PC-3 (cell line): ENCODE measurements around the gene HSD17B12. TPM values are rescaled to one million over a fixed set of nuclear protein-coding genes. Genes with fewer than 3 reads are reported as not detected.

ENCODE experiments used
- ATAC-seq: fragments of 200-7000 bp; cut with Tn5 transposase; 2 replicates; pipeline ENCODE4 v1.9.1; 2020; ENCODE audit warnings: mild to moderate bottlenecking, moderate library complexity
- BruUV-seq: library from RNA; stranded (reverse); fragments of 400-500 nt; replicated peaks from 2 replicates; lab custom pipeline; 2021; lab: Mats Ljungman, UMichigan
- CTCF ChIA-PET: fragments of 300-600 bp; sonication (Branson Sonifier 250); formaldehyde crosslinking; loops from one replicate; lab custom pipeline; 2022; ENCODE audit warnings: antibody characterized with exemption; lab: Charles Lee
- POLR2A ChIA-PET: fragments of 300-600 bp; sonication (Branson Sonifier 250); formaldehyde crosslinking; loops from one replicate; lab custom pipeline; 2022; ENCODE audit warnings: antibody characterized with exemption; ENCODE audit not compliant: unreplicated experiment; lab: Charles Lee
- DNase-seq: peaks from one replicate; pipeline ENCODE4 v3.0.0-alpha.2; 2015
- H2AFZ ChIP-seq: fragments of 300-600 bp; sonication (generic); 2 replicates; pipeline ENCODE4 v1.6.0; 2016; ENCODE audit warnings: antibody characterized with exemption, low read length
- H3F3A ChIP-seq: fragments of 300-600 bp; sonication (generic); one replicate; pipeline ENCODE4 v1.6.0; 2017; ENCODE audit warnings: antibody characterized with exemption, low read length, control low read depth, mild to moderate bottlenecking; ENCODE audit not compliant: unreplicated experiment
- H3K27ac ChIP-seq: fragments of 300-600 bp; sonication (generic); 2 replicates; pipeline ENCODE4 v1.5.1; 2016; ENCODE audit warnings: mild to moderate bottlenecking, low read length
- H3K27me3 ChIP-seq: fragments of 300-600 bp; sonication (generic); 2 replicates; pipeline ENCODE4 v1.6.1; 2016; ENCODE audit warnings: low read length, mixed read lengths
- H3K36me3 ChIP-seq: fragments of 300-600 bp; sonication (generic); 2 replicates; pipeline ENCODE4 v1.6.1; 2016; ENCODE audit warnings: low read depth, mixed run types, low read length, mixed read lengths
- H3K4me1 ChIP-seq: fragments of 300-600 bp; sonication (generic); 2 replicates; pipeline ENCODE4 v1.5.1; 2016; ENCODE audit warnings: low read length; ENCODE audit not compliant: insufficient read depth
- H3K4me2 ChIP-seq: fragments of 300-600 bp; sonication (generic); 2 replicates; pipeline ENCODE4 v1.6.0; 2016; ENCODE audit warnings: low read length
- H3K4me3 ChIP-seq: fragments of 300-600 bp; sonication (generic); 2 replicates; pipeline ENCODE4 v1.5.1; 2016; ENCODE audit warnings: mild to moderate bottlenecking, low read length, mixed read lengths
- H3K79me2 ChIP-seq: fragments of 300-600 bp; sonication (generic); 2 replicates; pipeline ENCODE4 v1.6.1; 2017; ENCODE audit warnings: low read length, mixed read lengths
- H3K9ac ChIP-seq: fragments of 300-600 bp; sonication (generic); 2 replicates; pipeline ENCODE4 v1.6.0; 2016; ENCODE audit warnings: mild to moderate bottlenecking, low read length
- H3K9me2 ChIP-seq: fragments of 300-600 bp; sonication (generic); replicated peaks from 2 replicates; pipeline ENCODE4 v1.6.1; 2016; ENCODE audit warnings: mixed run types, low read length, mixed read lengths
- H3K9me3 ChIP-seq: fragments of 300-600 bp; sonication (generic); 2 replicates; pipeline ENCODE4 v1.6.1; 2016; ENCODE audit warnings: low read length, mixed read lengths
- H4K20me1 ChIP-seq: fragments of 300-600 bp; sonication (generic); 2 replicates; pipeline ENCODE4 v1.6.1; 2016; ENCODE audit warnings: low read length, mixed read lengths
- EZH2 ChIP-seq: fragments of 300-600 bp; sonication (generic); IDR thresholded peaks from one replicate; pipeline ENCODE4 v1.6.1; 2017; ENCODE audit warnings: antibody characterized with exemption, mild to moderate bottlenecking, low read length; ENCODE audit not compliant: unreplicated experiment
- EZH2phosphoT487 ChIP-seq: fragments of 300-600 bp; sonication (generic); IDR thresholded peaks from 2 replicates; pipeline ENCODE4 v1.6.1; 2018; ENCODE audit warnings: mild to moderate bottlenecking, antibody characterized with exemption, low read length, borderline replicate concordance
- intact Hi-C: fragments of 100-400 bp; cut with micrococcal nuclease; formaldehyde crosslinking; loops from 2 replicates; pipeline ENCODE4 v1.9.0; 2023
- total RNA-seq: library from RNA; depleted of rRNA; stranded (reverse); fragments of >200 nt; gene quantifications from 2 replicates; pipeline ENCODE4 v1.2.3, GENCODE V29; 2014
- TF ChIP-seq, protein P1 (sequence below): fragments of 300-600 bp; sonication (generic); conservative IDR thresholded peaks from 2 replicates; pipeline ENCODE4 v1.5.1; 2017; ENCODE audit warnings: antibody characterized with exemption, low read depth, mild to moderate bottlenecking, low read length

Gene HSD17B12
- total RNA-seq, 1 experiment from 2014 or later: 77.6 TPM

DNA sequence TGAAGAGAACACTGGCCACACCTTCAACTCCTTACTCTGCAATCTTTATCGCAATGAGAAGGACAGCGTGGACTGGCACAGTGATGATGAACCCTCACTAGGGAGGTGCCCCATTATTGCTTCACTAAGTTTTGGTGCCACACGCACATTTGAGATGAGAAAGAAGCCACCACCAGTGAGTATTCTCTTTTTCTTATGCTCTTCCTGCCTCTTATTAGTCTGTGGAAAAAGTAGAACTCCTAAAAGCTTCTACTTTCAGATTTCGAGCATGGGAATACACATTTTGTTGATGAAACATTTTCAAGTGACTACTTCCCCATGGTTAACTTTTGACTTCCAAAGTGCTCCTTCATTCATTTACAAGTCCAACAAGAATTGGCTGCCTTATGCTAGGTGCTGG, 221.0 kb downstream of the HSD17B12 start:
- Histone ChIP-seq H3K36me3 (peaks cover 15% of the 10 kb centered on the region), H3K9me2 (no peaks in the 10 kb centered on the region), H3F3A (no peaks in the 10 kb centered on the region), H3K9me3 (no peaks in the 10 kb centered on the region), H3K27me3 (no peaks in the 10 kb centered on the region), H3K4me1 (no peaks in the 10 kb centered on the region), H2AFZ (no peak overlapping the region), H3K9ac (no peak overlapping the region), H4K20me1 (no peaks in the 10 kb centered on the region), H3K27ac (no peak overlapping the region), H3K4me2 (no peak overlapping the region), H3K79me2 (no peaks in the 10 kb centered on the region), H3K4me3 (no peak overlapping the region)
- POLR2A ChIA-PET: no interaction called here
- BruUV-seq: no TSS peak
- CTCF ChIA-PET: no interaction called here
- ATAC-seq (no peak), DNase-seq (no peak)
- intact Hi-C loops: no loop called here
- TF ChIP-seq, protein P1, sequence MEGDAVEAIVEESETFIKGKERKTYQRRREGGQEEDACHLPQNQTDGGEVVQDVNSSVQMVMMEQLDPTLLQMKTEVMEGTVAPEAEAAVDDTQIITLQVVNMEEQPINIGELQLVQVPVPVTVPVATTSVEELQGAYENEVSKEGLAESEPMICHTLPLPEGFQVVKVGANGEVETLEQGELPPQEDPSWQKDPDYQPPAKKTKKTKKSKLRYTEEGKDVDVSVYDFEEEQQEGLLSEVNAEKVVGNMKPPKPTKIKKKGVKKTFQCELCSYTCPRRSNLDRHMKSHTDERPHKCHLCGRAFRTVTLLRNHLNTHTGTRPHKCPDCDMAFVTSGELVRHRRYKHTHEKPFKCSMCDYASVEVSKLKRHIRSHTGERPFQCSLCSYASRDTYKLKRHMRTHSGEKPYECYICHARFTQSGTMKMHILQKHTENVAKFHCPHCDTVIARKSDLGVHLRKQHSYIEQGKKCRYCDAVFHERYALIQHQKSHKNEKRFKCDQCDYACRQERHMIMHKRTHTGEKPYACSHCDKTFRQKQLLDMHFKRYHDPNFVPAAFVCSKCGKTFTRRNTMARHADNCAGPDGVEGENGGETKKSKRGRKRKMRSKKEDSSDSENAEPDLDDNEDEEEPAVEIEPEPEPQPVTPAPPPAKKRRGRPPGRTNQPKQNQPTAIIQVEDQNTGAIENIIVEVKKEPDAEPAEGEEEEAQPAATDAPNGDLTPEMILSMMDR: no peak
- TF ChIP-seq EZH2: no peak
- no peak for TF ChIP-seq EZH2phosphoT487

DNA sequence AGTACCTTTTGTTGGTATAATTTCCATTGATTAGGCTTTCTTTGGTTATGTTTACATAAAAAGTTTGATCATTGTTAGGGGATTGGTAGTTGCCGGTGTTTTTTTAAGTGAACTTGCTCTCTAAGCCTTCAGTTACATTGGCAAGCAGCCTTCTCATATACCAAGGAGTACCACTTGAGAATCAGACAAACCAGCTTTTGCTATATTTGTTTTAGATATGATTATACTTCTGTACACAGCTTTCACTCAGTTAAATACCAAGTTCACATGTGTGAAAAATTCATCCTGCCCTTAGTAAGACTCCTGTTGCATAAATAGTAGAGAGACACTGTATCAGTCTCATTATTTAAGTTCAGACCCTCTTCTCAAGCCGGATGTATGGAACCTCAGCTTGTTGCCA, 222.5 kb downstream of the HSD17B12 start:
- CTCF ChIA-PET: no interaction called here
- POLR2A ChIA-PET: no interaction called here
- no peak overlapping the region for H3K27ac ChIP-seq

DNA sequence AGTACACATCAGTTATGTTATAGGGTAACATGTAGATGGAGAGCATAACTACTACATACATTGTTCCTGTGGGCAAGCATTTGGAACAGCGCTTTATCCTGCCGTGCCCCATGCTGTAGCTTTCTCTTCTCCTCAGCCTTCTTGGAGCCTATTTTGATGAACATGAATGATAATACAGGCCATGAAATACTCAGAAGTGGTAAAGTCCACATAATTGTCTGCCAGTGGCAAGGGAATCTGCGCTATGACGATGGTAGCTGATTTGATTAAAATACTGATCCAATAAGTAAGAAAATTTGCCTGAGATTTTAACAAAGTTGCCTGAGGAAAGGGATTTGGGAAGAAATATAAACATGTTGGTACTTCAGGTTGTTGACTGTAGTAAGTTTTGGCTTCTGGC, 223.4 kb downstream of the HSD17B12 start:
- ChIA-PET POLR2A (no interaction called here), CTCF (interaction anchor here (0.6 kb wide), 1 partner anchor 20 kb away, joined by 3 read pairs; no protein-coding TSS in a partner anchor)
- Histone ChIP-seq H3K27ac (no peak overlapping the region), H3K4me3 (no peak overlapping the region), H3K9me2 (no peaks in the 10 kb centered on the region), H2AFZ (no peak overlapping the region), H3K4me2 (no peak overlapping the region), H3K4me1 (no peaks in the 10 kb centered on the region), H3K9me3 (no peaks in the 10 kb centered on the region), H3K36me3 (peaks cover 9% of the 10 kb centered on the region; the same call in 1 of the 2 replicates), H4K20me1 (no peaks in the 10 kb centered on the region), H3F3A (no peaks in the 10 kb centered on the region), H3K79me2 (no peaks in the 10 kb centered on the region), H3K9ac (no peak overlapping the region), H3K27me3 (no peaks in the 10 kb centered on the region)
- intact Hi-C loops: no loop called here
- BruUV-seq: no TSS peak
- no peak for ATAC-seq
- TF ChIP-seq EZH2: no peak
- TF ChIP-seq, protein P1: no peak
- TF ChIP-seq EZH2phosphoT487: no peak
- DNase-seq: no peak

More for the DNA sequence above, 222.5 kb downstream of the HSD17B12 start:
- Histone ChIP-seq H3K9ac (no peak overlapping the region), H3F3A (no peaks in the 10 kb centered on the region), H3K36me3 (peaks cover 9% of the 10 kb centered on the region; the same call in 1 of the 2 replicates), H3K27me3 (no peaks in the 10 kb centered on the region), H3K9me3 (no peaks in the 10 kb centered on the region), H3K4me3 (no peak overlapping the region), H2AFZ (no peak overlapping the region), H3K4me2 (no peak overlapping the region), H4K20me1 (no peaks in the 10 kb centered on the region), H3K79me2 (no peaks in the 10 kb centered on the region), H3K9me2 (no peaks in the 10 kb centered on the region), H3K4me1 (no peaks in the 10 kb centered on the region)
- DNase-seq (no peak), ATAC-seq (no peak)
- no TSS peak for BruUV-seq
- TF ChIP-seq EZH2phosphoT487 (no peak), EZH2 (no peak)
- TF ChIP-seq, protein P1: no peak
- intact Hi-C loops: no loop called here
